Heart left ventricle (tissue), 16 donors: ENCODE results near the gene PARD3B. TPM values are rescaled to one million over a fixed set of nuclear protein-coding genes. Genes with fewer than 3 reads are reported as not detected.

Experiments
- ATAC-seq, 4 donors: fragments of 200-7000 bp; cut with Tn5 transposase; one replicate each; pipeline ENCODE4 v1.9.1; 2020 to 2022; ENCODE audit warnings: moderate library complexity in 4 of 4, mild to moderate bottlenecking in 3 of 4, moderate number of reproducible peaks in 1 of 4
- DNase-seq, 5 donors: peaks; one replicate each; pipeline ENCODE4 v3.0.0-alpha.2; 2020
- H3K27ac ChIP-seq, 12 donors: fragments of 200-600 bp; sonication (generic) in 4 of 12; one replicate each; pipeline versions ENCODE4 v1.5.0 to v1.8.0; 2016 to 2022; ENCODE audit warnings: mild to moderate bottlenecking in 2 of 12
- H3K27me3 ChIP-seq, 9 donors: fragments of 200-600 bp; sonication (generic) in 2 of 9; one replicate each; pipeline versions ENCODE4 v1.5.1 to v1.8.0; 2016 to 2022; ENCODE audit warnings: mild to moderate bottlenecking in 3 of 9
- H3K36me3 ChIP-seq, 9 donors: fragments of 200-600 bp; sonication (generic) in 2 of 9; one replicate each; pipeline versions ENCODE4 v1.5.0 to v1.8.0; 2018 to 2022; ENCODE audit warnings: mild to moderate bottlenecking in 2 of 9
- H3K4me1 ChIP-seq, 12 donors: fragments of 200-600 bp; sonication (generic) in 4 of 12; one replicate each; pipeline versions ENCODE4 v1.5.0 to v1.8.0; 2016 to 2022; ENCODE audit warnings: mild to moderate bottlenecking in 3 of 12
- H3K4me3 ChIP-seq, 12 donors: fragments of 200-600 bp; sonication (generic) in 4 of 12; one replicate each; pipeline versions ENCODE4 v1.5.0 to v1.8.0; 2017 to 2022; ENCODE audit warnings: mild to moderate bottlenecking in 9 of 12, moderate library complexity in 4 of 12
- H3K9me3 ChIP-seq, 12 donors: fragments of 200-600 bp; sonication (generic) in 4 of 12; one replicate each; pipeline versions ENCODE4 v1.5.0 to v1.8.0; 2016 to 2022; ENCODE audit warnings: mild to moderate bottlenecking in 1 of 12
- CTCF ChIP-seq, 12 donors: fragments of 200-600 bp; sonication (generic) in 4 of 12; IDR thresholded peaks; one replicate each; pipeline versions ENCODE4 v1.5.0 to v1.8.0; 2018 to 2022; ENCODE audit warnings: antibody characterized with exemption in 12 of 12, mild to moderate bottlenecking in 5 of 12
- POLR2A ChIP-seq, 2 donors: fragments of 450-650 bp; IDR thresholded peaks; one replicate each; pipeline ENCODE4 v1.6.1; 2017; ENCODE audit warnings: antibody characterized with exemption in 2 of 2, mild to moderate bottlenecking in 2 of 2, moderate library complexity in 2 of 2
- WGBS, 4 donors: extraction: QIAGEN DNeasy Blood & Tissue Kit in 2 of 4; methylation state at CpG; one replicate each; pipeline versions ENCODE4 v1.1.5 to v1.1.7; 2013 to 2018; 5-methylcytosine and 5-hydroxymethylcytosine counted together
- intact Hi-C, 10 donors: fragments of 100-400 bp; cut with DNase I; formaldehyde crosslinking; loops; one replicate each; pipeline versions ENCODE4 v1.11.1 to v1.14.2; 2022
- polyA plus RNA-seq, 2 donors: library from polyadenylated mRNA; stranded (reverse); fragments of 200-250 nt; gene quantifications; one replicate each; pipeline ENCODE4 v1.2.3, GENCODE V29; 2013
- total RNA-seq, 9 donors: library from RNA; depleted of rRNA in 2 of 9; stranded (reverse); fragments of >200 nt in 2 of 9; fragmentation: NEBNext Ultra II Directional in 3 of 9; extraction: Animal tissue kit (Norgen Biotek cat#: 25700) in 3 of 9; gene quantifications; one replicate each; pipeline versions ENCODE4 v1.1.0 to v1.2.4, GENCODE V29; 2016 to 2023
- donor health status: ischemic (EF 13 %, LVEDD 7.1; RV severe dilation, severe dysfunction).
- donor health status: healthy with polysubstance abuse.
- donor health status: DM: no; HTN: yes; CAD: no.
- donor health status: DM: no; HTN: no; CAD: no.
- donor health status: ischemic (EF 25% LVEDD 6.9; RV normal size, moderate dysfunction).
- donor health status: ischemic (EF 25% LVEDD 5.7; RV mildly dilated, moderate dysfunction).
- donor health status: healthy.
- donor health status: DM: yes; HTN: yes; CAD: no.
- donor health status: ischemic (EF 35%, LVEDD 5.7; RV mildly dilated, moderate dysfunction).
- donor health status: nonischemic (EF 11% LVEDD 7.7; RV severe dilation, severe dysfunction).
- donor health status: DM: yes; HTN: yes; CAD: no.
- donor health status: PGD.
- donor health status: ischemic (EF 29% LVEDD 5.4; RV normal size, mild dysfunction).
- donor health status: nonischemic (EF 23%, LVEDD 6.1; RV moderate dilation, normal function).

Gene PARD3B
- total and polyA plus RNA-seq, 11 donors = 0.71 to 15.1 (median 6.2) TPM

GRCh38 chr2:204692790-204693189, 147.5 kb downstream of the PARD3B start:
- H3K27ac ChIP-seq = peak overlapping the region in 1 of 12 donors; percentile 20
- H3K9me3 ChIP-seq = no peaks in the 10 kb centered on the region
- DNase-seq = no peak
- no peaks in the 10 kb centered on the region for H3K36me3 ChIP-seq
- no peak for ATAC-seq
- peaks cover 0 to 20% (median 0%) of the 10 kb centered on the region in 12 donors for H3K4me1 ChIP-seq
- intact Hi-C loops = loop anchor here (1.0 to 10.0 kb wide), 13 partner anchors 365 to 992 kb away; partner anchors contain the start of gene NRP2 (in 1 of the 10)
- no peaks in the 10 kb centered on the region for H3K27me3 ChIP-seq
- whole genome bisulfite sequencing, 4 donors = 70 to 81% (median 78%) methylated on average over 2 of the region's 2 CpGs
- no peak for TF ChIP-seq CTCF (IDR thresholded peaks at IDR 0.05)
- no peak for TF ChIP-seq POLR2A (IDR thresholded peaks at IDR 0.05)
- H3K4me3 ChIP-seq = no peak overlapping the region

- TF ChIP-seq POLR2A (IDR thresholded peaks at IDR 0.05) (no peak), CTCF (IDR thresholded peaks at IDR 0.05) (no peak)
- WGBS, 4 donors = 49 to 62% (median 55%) methylated on average over 3 of the region's 3 CpGs
- intact Hi-C loops = loop anchor here (2.0 to 10.0 kb wide), 12 partner anchors 366 to 992 kb away; partner anchors contain the start of gene NRP2 (in 1 of the 10)
Measured at GRCh38 chr2:204693262-204693661, 148.0 kb downstream of the PARD3B start.

GRCh38 chr2:204695506-204695905, 150.2 kb downstream of the PARD3B start:
- Histone ChIP-seq H3K36me3 (no peaks in the 10 kb centered on the region), H3K4me1 (peaks cover 0 to 23% (median 0%) of the 10 kb centered on the region in 12 donors), H3K4me3 (no peak overlapping the region), H3K27me3 (no peaks in the 10 kb centered on the region), H3K9me3 (no peaks in the 10 kb centered on the region), H3K27ac (peak overlapping the region in 1 of 12 donors; percentile 4)
- intact Hi-C loops = loop anchor here in 8 of 10 donors (10.0 kb wide), 5 partner anchors 431 to 989 kb away; partner anchors contain the start of gene NRP2 (in 1 of the 8)
- TF ChIP-seq CTCF (IDR thresholded peaks at IDR 0.05) = no peak
- no peak for TF ChIP-seq POLR2A (IDR thresholded peaks at IDR 0.05)
- 55 to 78% (median 72%) methylated on average over 1 of the region's 1 CpG for WGBS, 4 donors
- DNase-seq (no peak), ATAC-seq (no peak)

More at GRCh38 chr2:204693262-204693661, 148.0 kb downstream of the PARD3B start:
- Histone ChIP-seq H3K9me3 (no peaks in the 10 kb centered on the region), H3K4me1 (peaks cover 0 to 20% (median 0%) of the 10 kb centered on the region in 12 donors), H3K27ac (no peak overlapping the region), H3K36me3 (no peaks in the 10 kb centered on the region), H3K4me3 (no peak overlapping the region), H3K27me3 (no peaks in the 10 kb centered on the region)
- no peak for ATAC-seq
- DNase-seq = no peak

GRCh38 chr2:204696124-204696523, 150.8 kb downstream of the PARD3B start:
- H3K36me3 ChIP-seq = no peaks in the 10 kb centered on the region
- no peaks in the 10 kb centered on the region for H3K27me3 ChIP-seq
- H3K4me3 ChIP-seq = no peak overlapping the region
- 94 to 97% (median 96%) methylated on average over 5 of the region's 5 CpGs for WGBS, 4 donors
- H3K9me3 ChIP-seq = no peaks in the 10 kb centered on the region
- H3K4me1 ChIP-seq = peaks cover 0 to 23% (median 0%) of the 10 kb centered on the region in 12 donors
- H3K27ac ChIP-seq = no peak overlapping the region
- TF ChIP-seq CTCF (IDR thresholded peaks at IDR 0.05) = no peak
- no peak for TF ChIP-seq POLR2A (IDR thresholded peaks at IDR 0.05)
- ATAC-seq (no peak), DNase-seq (no peak)
- intact Hi-C loops = loop anchor here in 8 of 10 donors (10.0 kb wide), 5 partner anchors 431 to 989 kb away; partner anchors contain the start of gene NRP2 (in 1 of the 8)
